ENCODE results near the gene ARX. TPM values are rescaled to one million over a fixed set of nuclear protein-coding genes. Genes with fewer than 3 reads are reported as not detected.

The ARX gene
- polyA plus RNA-seq, 3 donors: not detected

DNA sequence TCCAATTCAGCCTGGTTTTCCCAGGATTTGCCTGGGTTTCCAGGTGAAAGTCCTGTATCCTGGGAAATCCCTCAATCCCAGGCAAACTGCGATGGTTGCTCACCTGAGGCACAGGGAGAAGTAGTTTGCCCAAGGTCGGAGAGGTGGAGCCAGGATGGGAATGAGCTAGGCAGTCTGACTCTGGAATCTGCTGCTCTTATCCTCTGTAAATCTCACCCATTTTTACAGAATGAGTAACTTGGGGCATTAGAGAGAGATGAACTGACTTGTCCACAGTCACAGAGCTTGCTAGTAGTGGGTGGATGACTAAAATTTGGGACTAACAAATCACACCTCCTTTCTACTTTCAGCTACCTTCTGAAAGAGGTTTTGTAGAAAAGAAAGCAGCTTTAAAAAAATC lies 9.8 kb upstream of the ARX start:
- no CpG with 5 or more reads among the region's 2 CpGs for WGBS (ENCODE audit: insufficient coverage)
- Histone ChIP-seq H3K79me2 (ENCODE audit: insufficient read depth, low read length) (no peaks in the 10 kb centered on the region), H3K4me1 (ENCODE audit: control insufficient read depth in 1 of 2, insufficient read depth in 2 of 2, low read length in 2 of 2) (peaks cover 5 to 8% of the 10 kb centered on the region in 2 donors), H3K36me3 (replicated peaks in 1 of 2; ENCODE audit: control insufficient read depth in 1 of 2, insufficient read depth in 2 of 2, low read length in 2 of 2) (no peaks in the 10 kb centered on the region), H3K4me3 (replicated peaks in 1 of 3; ENCODE audit: low read depth in 2 of 3, low read length in 3 of 3) (no peak overlapping the region), H2AFZ (ENCODE audit: insufficient read depth, low read depth, low read length, poor library complexity, severe bottlenecking) (no peak overlapping the region), H3K27me3 (ENCODE audit: control insufficient read depth in 2 of 2, insufficient read depth in 2 of 2, low read length in 2 of 2) (peaks cover 36 to 54% of the 10 kb centered on the region in 2 donors), H4K20me1 (ENCODE audit: insufficient read depth, low read length) (no peaks in the 10 kb centered on the region), H3K9ac (ENCODE audit: insufficient read depth, low read length, poor library complexity, severe bottlenecking) (no peak overlapping the region), H3K9me3 (replicated peaks in 1 of 2; ENCODE audit: control insufficient read depth in 1 of 2, insufficient read depth in 1 of 2, low read length in 2 of 2) (peaks cover 0 to 11% of the 10 kb centered on the region in 2 donors), H3K4me2 (replicated peaks; ENCODE audit: extremely low read depth, low read length, poor library complexity, severe bottlenecking) (no peak overlapping the region), H3K27ac (ENCODE audit: low read depth in 1 of 2, low read length in 2 of 2) (no peak overlapping the region)
- H3K27me3 Mint-ChIP-seq (ENCODE audit: low read depth in 3 of 3): peaks cover 47 to 68% (median 64%) of the 10 kb centered on the region in 3 donors
- H3K36me3 Mint-ChIP-seq: peaks cover 0 to 8% of the 10 kb centered on the region in 2 donors
- no peak overlapping the region for H3K4me3 Mint-ChIP-seq
- H3K27ac Mint-ChIP-seq: no peak overlapping the region
- intact Hi-C loops (cut with micrococcal nuclease): no loop called here
- no peak for DNase-seq
- no peak for TF ChIP-seq CTCF (IDR thresholded peaks at IDR 0.05)
- peaks cover 0 to 16% (median 10%) of the 10 kb centered on the region in 7 donors for H3K9me3 Mint-ChIP-seq
- H3K4me1 Mint-ChIP-seq: peaks cover 17% of the 10 kb centered on the region

- no peak overlapping the region for H3K27ac ChIP-seq (ENCODE audit: low read depth in 1 of 2, low read length in 2 of 2)
- peaks cover 63 to 80% (median 80%) of the 10 kb centered on the region in 3 donors for H3K27me3 Mint-ChIP-seq (ENCODE audit: low read depth in 3 of 3)
- DNase-seq: no peak
- intact Hi-C loops (cut with micrococcal nuclease): no loop called here
- H3K27me3 ChIP-seq (ENCODE audit: control insufficient read depth in 2 of 2, insufficient read depth in 2 of 2, low read length in 2 of 2): peaks cover 50 to 71% of the 10 kb centered on the region in 2 donors
- no peak overlapping the region for H3K4me3 ChIP-seq (replicated peaks in 1 of 3; ENCODE audit: low read depth in 2 of 3, low read length in 3 of 3)
- peaks cover 22% of the 10 kb centered on the region for H3K4me1 Mint-ChIP-seq
- H3K4me2 ChIP-seq (replicated peaks; ENCODE audit: extremely low read depth, low read length, poor library complexity, severe bottlenecking): no peak overlapping the region
- peaks cover 0 to 18% (median 13%) of the 10 kb centered on the region in 7 donors for H3K9me3 Mint-ChIP-seq
- TF ChIP-seq CTCF (IDR thresholded peaks at IDR 0.05): no peak
- H3K4me3 Mint-ChIP-seq: peak overlapping the region in 1 of 2 donors; percentile 63
- H3K36me3 Mint-ChIP-seq: peaks cover 0 to 8% of the 10 kb centered on the region in 2 donors
- no peaks in the 10 kb centered on the region for H4K20me1 ChIP-seq (ENCODE audit: insufficient read depth, low read length)
- no peak overlapping the region for H3K27ac Mint-ChIP-seq
- WGBS (ENCODE audit: insufficient coverage): no CpG with 5 or more reads among the region's 1 CpG
- no peak overlapping the region for H2AFZ ChIP-seq (ENCODE audit: insufficient read depth, low read depth, low read length, poor library complexity, severe bottlenecking)
- H3K9me3 ChIP-seq (replicated peaks in 1 of 2; ENCODE audit: control insufficient read depth in 1 of 2, insufficient read depth in 1 of 2, low read length in 2 of 2): peaks cover 0 to 19% of the 10 kb centered on the region in 2 donors
- no peak overlapping the region for H3K9ac ChIP-seq (ENCODE audit: insufficient read depth, low read length, poor library complexity, severe bottlenecking)
- H3K79me2 ChIP-seq (ENCODE audit: insufficient read depth, low read length): no peaks in the 10 kb centered on the region
- no peaks in the 10 kb centered on the region for H3K36me3 ChIP-seq (replicated peaks in 1 of 2; ENCODE audit: control insufficient read depth in 1 of 2, insufficient read depth in 2 of 2, low read length in 2 of 2)
- peaks cover 10 to 16% of the 10 kb centered on the region in 2 donors for H3K4me1 ChIP-seq (ENCODE audit: control insufficient read depth in 1 of 2, insufficient read depth in 2 of 2, low read length in 2 of 2)
Observed at GRCh38 chrX:25023908-25024307, 8.1 kb upstream of the ARX start.

Data from CD14-positive monocyte (primary cell).